B cell (primary cell): ENCODE data around the gene PFKP. TPM values are rescaled to one million over a fixed set of nuclear protein-coding genes. Genes with fewer than 3 reads are reported as not detected.

Source experiments
- ATAC-seq: fragments of 200-7000 bp; cut with Tn5 transposase; one replicate; pipeline ENCODE4 v1.10.0; 2021; ENCODE audit warnings: low read depth, mild to moderate bottlenecking, moderate number of reproducible peaks, moderate library complexity
- CTCF ChIA-PET: fragments of 350-600 bp; sonication (Branson Sonifier 250); formaldehyde crosslinking; loops from one replicate; lab custom pipeline; 2021; ENCODE audit warnings: antibody characterized with exemption, inconsistent platforms; lab: Charles Lee
- POLR2A ChIA-PET: fragments of 350-600 bp; sonication (Branson Sonifier 250); formaldehyde crosslinking; loops from one replicate; lab custom pipeline; 2021; ENCODE audit warnings: antibody characterized with exemption; lab: Charles Lee
- DNase-seq: peaks from one replicate; pipeline ENCODE4 v3.0.0; 2013
- H2AFZ ChIP-seq: 2 replicates; pipeline ENCODE4 v1.6.1; 2012; ENCODE audit warnings: mild to moderate bottlenecking, low read depth, low read length; ENCODE audit not compliant: insufficient read depth, poor library complexity, severe bottlenecking
- H3K27ac ChIP-seq, 2 donors: 1 replicate in 1 of 2; 2 replicates in 1 of 2; pipeline ENCODE4 v1.5.1; 2012 to 2013; ENCODE audit warnings: low read length in 2 of 2, mild to moderate bottlenecking in 2 of 2, moderate library complexity in 1 of 2
- H3K27me3 ChIP-seq, 4 experiments: fragments of 200-600 bp in 1 of 4; sonication (generic) in 1 of 4; replicated peaks in 1 of 4; 1 replicate in 2 of 4; 2 replicates in 2 of 4; pipeline versions ENCODE4 v1.6.1 to v1.7.0; 2013 to 2016; ENCODE audit warnings: low read length in 3 of 4, mild to moderate bottlenecking in 2 of 4, mixed read lengths in 1 of 4, moderate library complexity in 1 of 4; ENCODE audit not compliant: insufficient read depth in 4 of 4, control insufficient read depth in 3 of 4; ENCODE audit errors: control extremely low read depth in 1 of 4
- H3K36me3 ChIP-seq, 2 experiments: replicated peaks in 1 of 2; 1 replicate in 1 of 2; 2 replicates in 1 of 2; pipeline versions ENCODE4 v1.6.1 to v1.7.1; 2013; ENCODE audit warnings: low read length in 1 of 2; ENCODE audit not compliant: insufficient read depth in 2 of 2, control insufficient read depth in 1 of 2; ENCODE audit errors: control extremely low read depth in 1 of 2, extremely low read depth in 1 of 2
- H3K4me1 ChIP-seq, 2 donors: fragments of 200-600 bp in 1 of 2; sonication (generic) in 1 of 2; 1 replicate in 1 of 2; 2 replicates in 1 of 2; pipeline versions ENCODE4 v1.5.1 to v1.6.1; 2013 to 2017; ENCODE audit warnings: low read length in 2 of 2; ENCODE audit not compliant: control insufficient read depth in 2 of 2, insufficient read depth in 2 of 2
- H3K4me2 ChIP-seq: replicated peaks from 2 replicates; pipeline ENCODE3; 2012; ENCODE audit warnings: mild to moderate bottlenecking, low read depth, low read length; ENCODE audit not compliant: poor library complexity, severe bottlenecking
- H3K4me3 ChIP-seq, 5 experiments: fragments of 200-600 bp in 1 of 5; sonication (generic) in 1 of 5; 1 replicate in 3 of 5; 2 replicates in 2 of 5; pipeline versions ENCODE4 v1.5.1 to v1.7.0; 2011 to 2016; ENCODE audit warnings: low read length in 4 of 5, mild to moderate bottlenecking in 4 of 5, low read depth in 2 of 5, control low read depth in 1 of 5, moderate library complexity in 1 of 5; ENCODE audit not compliant: insufficient read depth in 1 of 5; ENCODE audit errors: control extremely low read depth in 1 of 5, extremely low read depth in 1 of 5
- H3K79me2 ChIP-seq: fragments of 200-600 bp; sonication (generic); one replicate; pipeline ENCODE4 v1.6.0; 2016; ENCODE audit warnings: low read length; ENCODE audit not compliant: control insufficient read depth, insufficient read depth
- H3K9ac ChIP-seq: fragments of 200-600 bp; sonication (generic); 2 replicates; pipeline ENCODE4 v1.6.1; 2017; ENCODE audit warnings: mild to moderate bottlenecking, low read length, moderate library complexity
- H3K9me3 ChIP-seq, 3 donors: one replicate each; pipeline versions ENCODE4 v1.6.1 to v1.7.1; 2013; ENCODE audit warnings: low read length in 2 of 3; ENCODE audit not compliant: control insufficient read depth in 2 of 3, insufficient read depth in 1 of 3; ENCODE audit errors: control extremely low read depth in 1 of 3
- H4K20me1 ChIP-seq: 2 replicates; pipeline ENCODE4 v1.6.0; 2012; ENCODE audit warnings: mild to moderate bottlenecking, low read length; ENCODE audit not compliant: insufficient read depth, control insufficient read depth, poor library complexity, severe bottlenecking
- H3K27ac Mint-ChIP-seq: one replicate; pipeline ENCODE4 v1.8.0; 2021; ENCODE audit warnings: mixed read lengths
- H3K27me3 Mint-ChIP-seq: one replicate; pipeline ENCODE4 v1.8.0; 2021; ENCODE audit warnings: mixed read lengths
- H3K4me1 Mint-ChIP-seq: one replicate; pipeline ENCODE4 v1.8.0; 2021; ENCODE audit warnings: mixed read lengths
- H3K4me3 Mint-ChIP-seq: one replicate; pipeline ENCODE4 v1.8.0; 2021; ENCODE audit warnings: mixed read lengths
- H3K9me3 Mint-ChIP-seq: one replicate; pipeline ENCODE4 v1.8.0; 2022; ENCODE audit warnings: mixed read lengths; ENCODE audit not compliant: insufficient read depth
- EZH2 ChIP-seq: IDR thresholded peaks from 2 replicates; pipeline ENCODE4 v1.6.1; 2012; ENCODE audit warnings: borderline replicate concordance, low read depth, mild to moderate bottlenecking, moderate library complexity, low read length; ENCODE audit not compliant: insufficient read depth, poor library complexity, severe bottlenecking
- WGBS: methylation state at CpG from one replicate; pipeline ENCODE4 v1.1.5; 2013; ENCODE audit warnings: missing lambda C conversion rate; ENCODE audit not compliant: insufficient coverage; 5-methylcytosine and 5-hydroxymethylcytosine counted together
- intact Hi-C: fragments of 100-400 bp; cut with micrococcal nuclease; formaldehyde crosslinking; loops from one replicate; pipeline ENCODE4 v1.10.0; 2022
- polyA plus RNA-seq: library from polyadenylated mRNA; depleted of rRNA; stranded (reverse); fragments of >200 nt; gene quantifications from 2 replicates; pipeline ENCODE4 v1.2.3, GENCODE V29; 2012
- total RNA-seq, 2 donors: library from RNA; stranded (reverse); fragments of 120-200 nt in 1 of 2; gene quantifications; 1 replicate in 1 of 2; 2 replicates in 1 of 2; pipeline versions ENCODE4 v1.2.3 to v1.2.4, GENCODE V29; 2013 to 2022
- TF ChIP-seq, protein P1 (sequence below): fragments of 200-600 bp; IDR thresholded peaks from one replicate; pipeline ENCODE4 v1.8.0; 2022; ENCODE audit warnings: antibody characterized with exemption, mild to moderate bottlenecking

The PFKP gene
- total and polyA plus RNA-seq, 2 donors (not counting 1 experiment from before 2014, with no cell fraction given) = 41.4 to 54.3 TPM

GRCh38 chr10:3162533-3162932, 95.2 kb downstream of the PFKP start:
- no peaks in the 10 kb centered on the region for H3K9me3 ChIP-seq
- H3K9ac ChIP-seq = no peak overlapping the region
- no peak overlapping the region for H2AFZ ChIP-seq
- 98% methylated on average over 6 of the region's 9 CpGs for WGBS
- no peaks in the 10 kb centered on the region for H3K27me3 Mint-ChIP-seq
- DNase-seq (no peak), ATAC-seq (no peak)
- no peak overlapping the region for H3K4me3 Mint-ChIP-seq
- no peak overlapping the region for H3K27ac ChIP-seq
- no peak overlapping the region for H3K27ac Mint-ChIP-seq
- no peaks in the 10 kb centered on the region for H3K79me2 ChIP-seq
- POLR2A ChIA-PET = no interaction called here
- no peak overlapping the region for H3K4me2 ChIP-seq
- peaks cover 13 to 84% of the 10 kb centered on the region in 2 experiments for H3K36me3 ChIP-seq
- TF ChIP-seq, protein P1, sequence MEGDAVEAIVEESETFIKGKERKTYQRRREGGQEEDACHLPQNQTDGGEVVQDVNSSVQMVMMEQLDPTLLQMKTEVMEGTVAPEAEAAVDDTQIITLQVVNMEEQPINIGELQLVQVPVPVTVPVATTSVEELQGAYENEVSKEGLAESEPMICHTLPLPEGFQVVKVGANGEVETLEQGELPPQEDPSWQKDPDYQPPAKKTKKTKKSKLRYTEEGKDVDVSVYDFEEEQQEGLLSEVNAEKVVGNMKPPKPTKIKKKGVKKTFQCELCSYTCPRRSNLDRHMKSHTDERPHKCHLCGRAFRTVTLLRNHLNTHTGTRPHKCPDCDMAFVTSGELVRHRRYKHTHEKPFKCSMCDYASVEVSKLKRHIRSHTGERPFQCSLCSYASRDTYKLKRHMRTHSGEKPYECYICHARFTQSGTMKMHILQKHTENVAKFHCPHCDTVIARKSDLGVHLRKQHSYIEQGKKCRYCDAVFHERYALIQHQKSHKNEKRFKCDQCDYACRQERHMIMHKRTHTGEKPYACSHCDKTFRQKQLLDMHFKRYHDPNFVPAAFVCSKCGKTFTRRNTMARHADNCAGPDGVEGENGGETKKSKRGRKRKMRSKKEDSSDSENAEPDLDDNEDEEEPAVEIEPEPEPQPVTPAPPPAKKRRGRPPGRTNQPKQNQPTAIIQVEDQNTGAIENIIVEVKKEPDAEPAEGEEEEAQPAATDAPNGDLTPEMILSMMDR = no peak
- no peak for TF ChIP-seq EZH2
- no peaks in the 10 kb centered on the region for H4K20me1 ChIP-seq
- no peak overlapping the region for H3K4me3 ChIP-seq
- CTCF ChIA-PET = no interaction called here
- H3K4me1 Mint-ChIP-seq = no peaks in the 10 kb centered on the region
- H3K9me3 Mint-ChIP-seq = no peaks in the 10 kb centered on the region
- H3K4me1 ChIP-seq = no peaks in the 10 kb centered on the region
- intact Hi-C loops = no loop called here
- no peaks in the 10 kb centered on the region for H3K27me3 ChIP-seq

GRCh38 chr10:3163879-3164278, 96.5 kb downstream of the PFKP start:
- ATAC-seq = no peak
- Histone ChIP-seq H2AFZ (no peak overlapping the region), H3K36me3 (peaks cover 13 to 85% of the 10 kb centered on the region in 2 experiments), H3K27ac (no peak overlapping the region), H4K20me1 (no peaks in the 10 kb centered on the region), H3K4me3 (no peak overlapping the region), H3K79me2 (peaks cover 7% of the 10 kb centered on the region), H3K9me3 (no peaks in the 10 kb centered on the region), H3K27me3 (no peaks in the 10 kb centered on the region), H3K9ac (no peak overlapping the region), H3K4me1 (no peaks in the 10 kb centered on the region), H3K4me2 (no peak overlapping the region)
- Mint-ChIP-seq H3K27ac (no peak overlapping the region), H3K27me3 (no peaks in the 10 kb centered on the region), H3K9me3 (no peaks in the 10 kb centered on the region), H3K4me1 (no peaks in the 10 kb centered on the region), H3K4me3 (no peak overlapping the region)
- 98% methylated on average over 4 of the region's 9 CpGs for WGBS
- DNase-seq = no peak
- CTCF ChIA-PET = no interaction called here
- TF ChIP-seq EZH2 = no peak
- TF ChIP-seq, protein P1 = no peak
- POLR2A ChIA-PET = no interaction called here
- intact Hi-C loops = no loop called here
